Cerebellar cortex (tissue), 1 donor: ENCODE data around the gene IQCB1.
"Not testable (repeated sequence)": the region's sequence is repeated elsewhere in the genome, so short reads cannot be mapped to it uniquely, and the experiment has no call there.

Experiments
- DNase-seq: peaks from one replicate; pipeline ENCODE4 v3.0.0-alpha.2; 2015; ENCODE audit warnings: low spot score

The IQCB1 gene

DNA sequence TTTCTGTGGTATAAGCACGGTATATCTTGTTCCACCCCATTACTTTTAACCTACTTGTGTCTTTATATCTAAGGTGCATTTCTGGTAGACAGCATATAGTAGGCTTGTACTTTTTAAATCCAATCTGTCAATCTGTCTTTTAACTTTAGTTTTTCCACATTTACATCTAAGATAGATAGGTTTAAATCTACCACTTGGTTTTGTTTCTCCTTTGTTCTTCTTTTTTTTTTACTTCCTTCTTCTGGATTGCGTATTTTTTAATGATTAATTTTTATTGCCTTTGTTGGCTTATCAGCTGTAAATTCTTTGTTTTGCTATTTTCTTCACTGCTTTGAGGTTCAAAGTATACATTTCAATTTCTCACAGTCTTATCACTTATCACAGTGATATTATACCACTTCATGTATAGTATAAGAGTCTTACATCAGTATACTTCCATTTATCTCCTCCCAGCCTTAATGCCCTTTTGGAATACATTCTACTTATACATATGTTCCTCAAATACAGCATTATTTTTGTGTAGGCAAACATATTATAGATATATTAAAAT is 31.0 kb downstream of the IQCB1 start:
- no peak for DNase-seq

DNA sequence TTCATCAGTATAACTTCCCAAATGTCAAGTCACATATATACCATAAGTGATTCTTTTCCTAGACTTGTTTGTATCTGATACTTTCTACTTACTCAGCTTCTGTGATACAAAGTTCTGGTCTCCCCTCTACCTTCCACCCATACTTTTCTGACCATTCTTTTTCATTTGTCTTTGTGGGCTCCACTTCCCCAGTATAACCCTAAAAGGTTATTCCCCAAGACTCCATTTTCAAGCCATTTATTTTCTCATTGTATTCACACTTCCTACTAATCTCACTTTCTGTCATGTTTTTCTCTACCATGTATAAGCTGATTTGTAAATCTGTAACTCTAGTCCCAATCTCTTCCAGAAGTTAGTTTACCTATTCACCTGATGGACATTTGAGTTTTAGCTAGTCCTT is 34.0 kb downstream of the IQCB1 start:
- DNase-seq = no peak

DNA sequence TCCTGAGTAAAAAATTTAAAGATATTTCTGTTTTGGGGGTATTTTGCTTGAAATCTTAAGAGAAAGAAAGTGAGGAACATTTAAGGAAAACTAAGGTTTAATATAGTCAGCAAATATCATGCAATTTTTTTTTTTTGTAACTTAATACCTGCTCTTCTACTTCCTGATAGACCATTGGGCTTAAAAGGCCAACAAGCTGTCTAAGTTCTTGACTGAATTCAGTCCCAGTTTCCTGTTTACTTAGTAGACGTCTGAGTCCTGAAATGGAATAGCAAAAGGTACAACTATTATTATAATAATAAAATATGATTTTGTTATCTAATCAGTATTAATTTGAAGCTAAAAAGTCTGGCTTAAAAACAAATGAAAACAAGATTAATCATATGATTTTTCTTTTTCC is 37.9 kb downstream of the IQCB1 start:
- no peak for DNase-seq

DNA sequence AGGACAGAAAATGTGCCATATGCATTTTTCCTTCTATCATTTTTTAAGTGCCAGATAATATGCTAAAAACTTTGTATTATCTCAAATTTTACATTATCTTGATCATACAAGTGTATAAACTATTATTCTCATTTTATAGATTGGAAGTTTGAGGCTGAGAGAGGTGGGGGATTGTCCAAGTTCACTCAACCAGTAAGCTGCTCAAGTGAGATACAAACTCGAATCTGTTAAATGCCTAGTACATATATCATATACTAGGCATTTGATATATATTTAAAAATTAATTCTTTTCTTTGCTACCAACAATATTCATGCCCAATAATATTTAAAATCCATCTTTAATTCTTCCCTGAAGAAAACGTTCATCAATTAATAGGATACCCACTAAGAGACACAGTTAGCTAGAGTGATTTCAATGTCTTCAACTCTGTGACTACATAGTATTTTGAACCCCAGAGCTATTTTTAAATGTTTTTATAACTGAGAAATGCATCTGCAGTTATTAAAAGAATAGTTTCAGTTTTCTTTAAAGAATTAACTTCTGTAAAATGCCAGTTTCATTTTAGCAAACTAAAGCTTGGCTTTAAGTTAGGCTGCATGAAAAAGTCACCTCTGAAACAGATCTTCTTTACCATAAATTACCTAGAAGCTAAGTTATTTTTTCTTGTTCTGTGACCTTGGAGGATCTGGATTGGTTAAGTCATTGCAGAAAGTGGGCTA is 40.4 kb downstream of the IQCB1 start:
- no peak for DNase-seq

DNA sequence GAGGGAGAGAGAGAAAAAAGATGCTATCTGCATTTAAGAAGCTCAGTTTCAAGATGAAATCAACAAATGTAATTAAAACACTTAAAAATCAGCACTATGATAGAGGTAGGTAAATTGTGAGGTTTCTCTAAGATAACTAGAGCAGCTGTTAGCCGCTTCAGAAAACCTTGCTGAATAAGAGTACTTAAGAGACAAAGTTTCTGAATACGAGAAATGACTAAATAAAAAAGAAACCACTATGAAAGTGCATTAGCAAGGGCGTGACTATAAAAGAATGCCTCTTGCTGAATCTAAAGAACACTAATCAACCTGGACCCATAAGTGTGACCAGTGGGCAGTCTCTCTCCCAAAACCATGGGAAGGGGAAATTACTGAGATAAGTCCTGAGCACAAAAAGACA is 41.8 kb downstream of the IQCB1 start:
- no peak for DNase-seq

DNA sequence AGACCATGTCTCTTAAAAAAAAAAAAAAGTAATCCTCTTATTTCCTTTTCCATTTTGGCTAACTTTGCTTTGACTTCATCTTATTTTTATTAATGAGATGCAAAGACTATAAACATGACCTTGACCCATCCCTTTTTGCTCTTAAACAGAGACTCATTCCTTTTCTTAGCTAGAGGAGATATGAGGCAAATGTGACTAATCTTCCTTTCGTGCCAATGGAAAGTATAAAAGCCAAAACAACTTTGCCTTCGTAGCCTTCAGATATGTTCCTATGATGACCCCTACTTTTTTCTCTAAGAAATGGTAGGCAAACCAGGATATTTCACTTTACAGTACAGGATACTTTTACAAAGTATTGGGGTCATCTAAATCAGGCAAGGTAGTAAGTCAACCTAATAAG is 48.4 kb downstream of the IQCB1 start:
- no peak for DNase-seq

DNA sequence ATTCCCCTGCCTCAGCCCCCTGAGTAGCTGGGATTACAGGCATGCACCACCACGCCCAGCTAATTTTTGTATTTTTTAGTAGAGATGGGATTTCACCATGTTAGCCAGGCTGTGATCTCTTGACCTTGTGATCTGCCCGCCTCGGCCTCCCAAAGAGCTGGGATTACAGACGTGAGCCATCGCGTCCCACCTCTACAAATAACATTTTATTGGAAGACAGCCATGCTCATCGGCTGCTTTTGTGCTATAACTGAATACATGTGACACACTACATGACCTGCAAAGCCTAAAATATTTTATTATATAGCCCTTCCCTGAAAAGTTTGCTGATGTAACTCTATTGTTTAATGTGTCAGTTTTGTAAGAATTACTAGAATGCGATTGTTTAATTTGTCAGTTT is 52.1 kb downstream of the IQCB1 start:
- DNase-seq = not testable (repeated sequence)

DNA sequence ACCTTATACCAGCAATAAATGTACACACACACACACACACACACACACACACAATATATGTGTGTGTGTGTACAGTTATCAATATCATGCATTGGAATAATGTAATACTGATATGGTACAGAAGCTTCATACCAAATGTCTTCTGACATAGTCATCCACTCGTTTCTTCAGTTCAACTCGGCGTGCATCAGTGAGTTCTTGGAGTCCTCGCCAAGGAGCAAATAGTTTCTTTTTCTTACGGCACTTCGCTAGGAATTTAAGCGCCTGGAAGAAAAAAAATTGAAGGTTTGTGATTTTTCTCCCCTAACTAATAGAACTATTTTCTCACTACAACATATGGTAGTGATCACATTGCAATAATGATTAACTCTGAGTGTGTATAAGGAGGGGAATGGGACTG is 53.2 kb downstream of the IQCB1 start:
- no peak for DNase-seq

DNA sequence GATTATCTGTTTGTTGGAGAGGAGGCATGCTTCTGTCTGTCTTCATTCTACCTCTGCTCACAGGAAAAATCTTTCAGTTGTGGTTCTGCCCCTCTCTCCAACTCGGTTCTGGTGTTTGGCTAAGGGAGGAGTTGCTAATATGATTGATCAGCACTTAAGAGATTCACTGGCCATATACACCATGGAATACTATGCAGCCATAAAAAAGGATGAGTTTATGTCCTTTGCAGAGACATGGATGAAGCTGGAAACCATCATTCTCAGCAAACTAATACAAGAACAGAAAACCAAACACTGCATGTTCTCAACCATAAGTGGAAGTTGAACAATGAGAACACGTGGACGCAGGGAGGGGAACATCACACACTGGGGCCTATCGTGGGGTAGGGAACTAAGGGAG is 59.8 kb downstream of the IQCB1 start:
- not testable (repeated sequence) for DNase-seq

DNA sequence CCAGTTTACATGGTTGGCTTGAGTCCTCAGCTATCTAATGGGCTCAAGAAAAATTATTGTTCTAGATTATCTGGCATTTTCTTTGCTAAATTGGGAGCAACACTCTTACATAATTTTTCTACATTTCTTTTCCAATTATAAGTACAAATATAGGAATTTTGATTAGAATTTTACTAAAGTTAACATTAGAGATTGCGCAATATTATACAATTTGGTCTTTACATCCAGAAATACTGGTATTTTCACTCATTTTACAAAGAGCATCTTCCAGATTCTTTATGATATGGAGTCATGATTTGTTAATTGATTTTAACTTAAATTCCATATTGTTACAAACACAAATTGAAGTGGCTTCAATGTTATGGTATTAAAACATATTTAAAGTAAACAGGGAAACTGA is 65.6 kb downstream of the IQCB1 start:
- no peak for DNase-seq

DNA sequence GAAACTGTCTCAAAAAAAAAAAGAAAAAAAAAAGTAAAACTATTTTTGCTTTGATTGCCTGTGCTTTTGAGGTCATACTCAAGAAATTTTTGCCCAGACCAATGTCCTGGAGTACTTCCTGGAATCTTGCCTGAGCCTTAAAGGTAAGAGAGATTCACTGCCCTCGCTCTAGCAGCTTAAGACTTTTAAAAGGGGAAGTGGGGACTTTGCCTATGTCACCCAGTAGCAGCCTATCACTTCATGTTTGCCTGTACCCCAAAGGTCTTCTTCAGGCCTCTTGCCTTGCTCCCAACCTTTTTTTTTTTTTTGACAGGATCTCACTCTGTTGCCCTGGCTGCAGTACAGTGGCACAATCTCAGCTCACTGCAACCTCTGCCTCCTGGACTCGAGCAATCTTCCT is 66.4 kb downstream of the IQCB1 start:
- DNase-seq = no peak

DNA sequence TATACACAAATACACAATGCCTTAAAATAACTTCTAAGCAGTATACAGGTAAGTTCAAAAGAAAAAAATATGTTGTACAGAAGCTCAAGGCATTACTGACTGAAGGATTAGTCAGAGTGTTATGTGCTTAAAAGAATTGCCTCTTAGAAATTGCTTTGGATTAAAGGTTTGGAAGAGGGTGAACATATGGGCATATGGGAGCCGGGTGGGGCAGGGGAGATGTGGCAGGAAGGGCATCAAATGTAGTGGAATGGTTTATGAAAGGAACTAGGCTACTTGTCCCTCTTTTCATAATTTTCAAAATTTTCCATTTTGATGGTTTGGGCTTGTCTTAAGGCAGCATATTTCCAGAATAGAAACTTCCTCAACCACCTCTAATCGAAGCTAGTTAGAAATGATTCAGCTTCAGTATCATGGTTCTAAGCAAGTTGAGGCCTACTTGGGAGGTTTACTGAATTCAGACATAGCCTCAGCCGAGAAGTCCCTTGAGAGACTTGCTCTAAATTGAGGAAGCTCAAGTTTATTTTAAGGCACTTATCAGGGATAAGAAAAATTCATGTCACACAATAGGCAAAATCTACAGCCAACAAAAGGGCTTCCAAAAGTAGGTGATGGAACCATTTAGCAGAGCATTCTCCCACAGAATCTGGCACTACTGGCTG is 75.2 kb downstream of the IQCB1 start:
- DNase-seq = no peak

DNA sequence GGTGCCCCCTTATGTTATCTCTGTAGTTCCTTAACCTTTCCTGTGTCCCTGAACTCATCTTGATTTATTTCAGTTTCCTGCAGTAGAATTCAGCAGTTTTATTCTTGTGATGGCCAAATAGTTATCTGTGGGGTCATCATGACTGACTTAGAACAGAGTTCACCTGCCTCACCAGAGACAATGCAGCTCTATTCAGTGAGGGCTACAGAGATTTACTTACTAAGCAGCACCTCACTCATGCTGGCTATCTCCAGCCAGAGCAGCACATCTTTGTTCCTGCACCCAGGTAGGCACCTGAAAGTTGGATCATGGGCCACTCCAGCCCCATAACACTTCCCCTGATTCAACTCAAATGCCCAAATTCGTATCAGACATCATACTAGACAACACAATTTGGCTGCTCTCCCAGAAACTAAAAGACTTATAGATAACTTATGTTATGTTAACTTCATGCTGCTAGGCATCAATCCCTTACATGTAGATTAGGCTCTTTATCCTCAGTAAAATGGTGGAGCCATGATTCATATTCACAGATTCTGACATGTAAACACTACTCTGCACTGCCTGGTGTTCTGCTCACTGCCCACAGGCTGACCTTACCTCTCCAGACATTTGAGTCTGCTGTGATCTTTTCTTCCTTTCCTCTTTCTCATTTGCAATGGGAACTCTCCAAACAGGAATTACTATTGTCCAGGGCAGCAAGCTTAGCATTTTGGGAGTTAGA is 76.0 kb downstream of the IQCB1 start:
- DNase-seq = no peak

DNA sequence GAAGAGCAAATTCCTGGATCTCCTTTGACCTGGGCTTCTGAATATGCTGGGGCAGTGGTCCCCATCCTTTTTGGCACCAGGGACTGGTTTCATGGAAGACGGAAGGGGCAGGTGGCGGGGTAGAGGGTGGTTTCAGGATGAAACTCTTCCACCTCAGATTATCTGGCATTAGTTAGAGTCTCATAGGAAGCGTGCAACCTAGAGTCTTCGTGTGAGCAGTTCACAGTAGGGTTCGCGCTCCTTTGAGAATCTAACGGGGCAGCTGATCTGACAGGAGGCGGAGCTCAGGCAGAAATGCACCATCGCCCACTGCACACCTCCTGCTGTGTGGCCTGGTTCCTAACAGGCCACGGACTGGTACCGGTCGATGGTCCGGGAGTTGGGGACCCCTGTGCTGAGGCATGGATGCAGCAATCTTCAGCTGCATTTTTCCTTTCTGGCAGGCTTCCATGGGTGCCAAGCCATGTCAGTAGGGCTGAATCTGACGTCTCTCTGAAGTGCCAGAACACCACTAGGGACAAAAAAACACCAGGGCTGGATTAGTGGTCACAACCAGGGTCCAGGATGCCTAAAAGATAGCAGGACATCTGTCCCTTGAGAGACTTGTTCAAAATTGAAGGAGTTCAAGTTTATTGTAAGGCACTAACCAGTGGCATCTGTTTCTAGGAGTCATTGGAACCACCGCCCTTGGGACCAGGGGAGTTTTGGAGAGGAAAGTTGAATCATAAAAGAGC is 76.9 kb downstream of the IQCB1 start:
- DNase-seq = no peak

DNA sequence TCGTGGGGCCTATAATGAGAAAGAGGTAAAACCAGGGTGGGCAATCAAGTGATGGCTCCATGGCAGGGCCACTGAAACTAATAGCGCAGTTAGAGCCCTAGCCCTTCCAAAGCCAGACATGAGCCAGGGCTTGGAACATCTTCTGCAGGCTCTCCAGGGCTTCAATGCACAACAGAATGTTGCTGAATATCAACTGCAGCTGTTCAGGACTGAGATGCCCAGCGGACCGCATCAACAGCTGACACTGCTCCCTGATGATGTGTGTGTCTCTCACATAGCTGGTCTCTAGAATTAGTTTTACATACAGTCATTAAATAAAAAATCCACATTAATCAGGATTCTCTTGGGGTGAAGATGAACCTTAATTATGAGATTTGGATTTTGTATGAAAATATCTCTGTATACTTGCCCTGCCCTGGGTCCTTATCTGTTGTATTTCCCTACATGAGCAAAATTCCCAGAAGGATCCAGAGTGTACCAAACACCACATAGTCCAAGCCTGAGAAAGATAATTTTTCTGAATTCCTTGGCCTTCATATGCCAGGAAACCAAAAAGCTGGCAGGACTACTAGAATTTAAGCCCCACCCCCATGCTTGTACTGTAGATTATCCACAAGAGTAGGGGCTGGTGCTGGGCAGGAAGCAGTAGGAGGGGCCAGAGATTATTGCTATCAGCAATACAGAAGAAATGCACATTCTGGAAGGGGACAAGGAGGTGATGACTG is 77.6 kb downstream of the IQCB1 start:
- DNase-seq = no peak

DNA sequence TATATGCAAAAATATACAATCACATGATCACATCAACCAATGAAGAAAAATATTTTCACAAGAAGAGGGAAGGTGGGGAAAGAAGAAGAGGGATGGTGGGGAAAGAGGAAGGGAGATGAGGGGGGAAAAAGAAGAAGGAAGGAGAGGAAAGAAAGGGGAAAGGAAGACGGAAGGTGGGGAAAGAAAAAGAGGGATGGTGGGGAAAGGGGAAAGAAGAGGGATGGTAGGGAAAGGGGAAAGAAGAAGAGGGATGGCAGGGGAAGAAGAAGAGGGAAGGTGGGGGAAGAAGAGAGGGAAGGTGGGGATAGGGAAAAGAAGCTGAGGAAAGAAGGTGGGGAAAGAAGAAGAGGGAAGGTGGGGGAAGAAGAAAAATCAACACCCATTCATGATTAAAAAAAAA is 82.1 kb downstream of the IQCB1 start:
- no peak for DNase-seq

DNA sequence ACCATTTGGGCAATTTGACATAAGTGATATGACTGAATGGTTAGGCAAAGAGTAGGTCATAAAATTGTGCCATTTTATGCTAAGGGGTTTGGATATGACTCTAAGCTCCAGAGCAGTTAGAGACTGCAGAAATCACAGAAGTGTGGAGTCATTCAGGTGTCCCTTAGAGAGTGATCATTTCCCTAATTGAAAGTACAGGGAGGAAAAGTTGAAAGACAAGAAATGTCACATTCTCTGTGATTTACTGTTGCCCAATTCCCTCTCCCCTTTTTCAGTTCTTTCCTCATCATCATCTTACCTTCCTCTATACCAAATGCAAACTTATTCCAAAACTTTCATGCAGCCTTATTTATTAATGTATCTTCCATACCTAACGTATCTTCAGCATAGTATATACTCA is 82.6 kb downstream of the IQCB1 start:
- DNase-seq = no peak

DNA sequence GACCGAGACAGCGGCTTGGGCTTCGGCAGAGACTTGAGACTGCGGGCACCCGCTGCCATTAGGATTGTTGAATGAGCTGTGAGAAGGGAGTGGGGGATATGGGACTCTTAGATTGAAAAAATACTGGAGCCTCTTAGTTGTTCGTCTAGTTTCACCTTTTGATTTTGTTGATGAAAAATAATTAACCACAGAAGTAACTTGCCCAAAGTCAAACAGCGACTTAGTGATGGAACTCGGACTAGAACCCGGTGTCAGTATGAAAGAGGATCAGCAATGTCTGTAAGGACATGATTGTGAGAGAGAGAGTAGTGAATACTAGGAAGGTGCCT is 84.8 kb downstream of the IQCB1 start:
- no peak for DNase-seq

DNA sequence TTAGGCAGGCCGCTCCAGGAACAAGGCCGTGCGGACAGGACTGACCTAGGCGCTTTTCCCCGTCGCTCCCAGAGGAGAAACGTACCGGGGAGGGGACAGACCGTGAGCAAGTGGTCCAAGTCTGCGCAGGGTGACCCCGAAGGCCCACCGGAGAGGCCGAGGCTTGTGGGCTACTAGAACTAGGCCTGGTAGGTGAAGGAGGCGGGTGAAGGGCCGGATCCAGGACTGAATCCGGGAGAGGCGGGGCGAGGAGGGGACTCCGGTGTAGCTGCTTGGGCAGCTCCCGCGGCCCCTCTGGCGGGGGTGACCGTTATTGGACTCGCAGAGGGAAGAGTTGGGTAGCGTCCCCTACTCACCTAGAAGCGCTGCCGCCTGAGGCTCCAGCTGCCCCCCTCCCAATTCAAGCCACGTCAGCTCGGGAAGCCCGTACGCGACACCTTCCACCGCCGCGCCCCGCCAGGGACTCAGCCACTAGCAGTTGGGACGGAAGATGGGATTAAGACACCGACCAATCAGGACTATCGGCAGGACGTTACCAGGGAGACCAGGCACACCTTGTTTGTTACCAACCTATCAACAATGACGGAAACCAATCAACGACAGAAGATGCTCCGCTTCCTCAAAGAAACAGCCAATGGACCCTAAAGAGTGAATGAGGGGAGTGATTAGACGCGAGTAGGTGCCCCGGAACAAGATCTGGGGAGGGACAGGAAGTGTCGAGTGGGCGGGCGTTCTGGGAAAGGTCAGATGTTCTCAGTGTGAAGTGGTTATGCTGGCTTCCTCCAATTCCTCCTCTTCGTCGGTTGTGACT is 85.4 kb downstream of the IQCB1 start, which contains the start of gene GOLGB1:
TSS of gene GOLGB1 (minus strand) at position 466 of the 811 bp plus-strand sequence. CDS start 18,770 bp downstream, outside the sequence.
- peak; percentile 100 for DNase-seq

DNA sequence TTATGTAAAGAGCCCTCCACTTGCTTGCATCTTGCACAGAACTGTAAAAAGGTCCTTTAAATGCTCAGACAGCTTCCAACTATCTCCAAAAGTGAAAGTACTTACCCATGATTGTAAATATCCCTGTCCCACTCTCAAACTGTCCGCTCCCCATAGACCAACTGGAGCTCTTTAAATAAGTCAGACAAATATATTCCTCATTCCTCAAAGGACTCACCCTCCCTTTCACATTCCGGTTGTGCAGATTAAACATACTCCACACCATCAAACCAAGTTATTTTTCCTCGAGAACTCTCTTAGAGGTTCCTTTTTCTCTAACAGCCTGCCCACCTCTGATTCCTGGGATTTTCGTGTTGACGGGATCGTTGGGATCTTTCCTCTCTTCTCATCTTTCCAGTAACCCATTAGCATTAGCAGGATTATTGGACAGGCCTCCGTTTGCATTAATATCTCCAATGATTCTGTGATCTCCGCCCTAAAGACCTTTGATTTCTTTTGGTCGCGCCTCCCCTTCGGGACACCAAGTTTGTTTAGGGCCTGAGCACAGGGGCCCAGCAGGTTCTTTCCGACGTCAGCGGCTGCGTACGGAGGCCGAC is 86.1 kb downstream of the IQCB1 start:
- DNase-seq = peak; percentile 67
